Hepatocyte (in vitro differentiated cells): ENCODE measurements around the gene MXD4. TPM values are rescaled to one million over a fixed set of nuclear protein-coding genes. Genes with fewer than 3 reads are reported as not detected.

Source experiments
- DNase-seq: peaks from one replicate; pipeline ENCODE4 v3.0.0-alpha.2; 2016; ENCODE audit warnings: low spot score
- H2AFZ ChIP-seq: fragments of 200-600 bp; sonication (generic); 2 replicates; pipeline ENCODE4 v1.6.0; 2016; ENCODE audit warnings: antibody characterized with exemption, mild to moderate bottlenecking
- H3K27ac ChIP-seq: fragments of 200-600 bp; sonication (generic); 2 replicates; pipeline ENCODE4 v1.5.1; 2016; ENCODE audit warnings: mild to moderate bottlenecking
- H3K27me3 ChIP-seq: fragments of 200-600 bp; sonication (generic); 2 replicates; pipeline ENCODE4 v1.6.1; 2016
- H3K36me3 ChIP-seq: fragments of 200-600 bp; sonication (generic); replicated peaks from 2 replicates; pipeline ENCODE4 v1.5.1; 2016; ENCODE audit warnings: low read depth; ENCODE audit not compliant: insufficient read depth
- H3K4me1 ChIP-seq: fragments of 200-600 bp; sonication (generic); 2 replicates; pipeline ENCODE4 v1.5.1; 2016; ENCODE audit warnings: mild to moderate bottlenecking, moderate library complexity; ENCODE audit not compliant: insufficient read depth
- H3K4me2 ChIP-seq: fragments of 200-600 bp; sonication (generic); 2 replicates; pipeline ENCODE4 v1.6.0; 2016
- H3K4me3 ChIP-seq: fragments of 200-600 bp; sonication (generic); 2 replicates; pipeline ENCODE4 v1.5.1; 2016; ENCODE audit warnings: mild to moderate bottlenecking
- H3K79me2 ChIP-seq: fragments of 200-600 bp; sonication (generic); 2 replicates; pipeline ENCODE4 v1.6.0; 2017; ENCODE audit warnings: mild to moderate bottlenecking
- H3K9me2 ChIP-seq: fragments of 200-600 bp; sonication (generic); replicated peaks from 2 replicates; pipeline ENCODE4 v1.6.0; 2017; ENCODE audit warnings: mild to moderate bottlenecking; ENCODE audit not compliant: insufficient read depth
- H3K9me3 ChIP-seq: fragments of 200-600 bp; sonication (generic); 2 replicates; pipeline ENCODE4 v1.5.1; 2016; ENCODE audit warnings: low read depth, mild to moderate bottlenecking
- H4K20me1 ChIP-seq: fragments of 200-600 bp; sonication (generic); 2 replicates; pipeline ENCODE4 v1.6.0; 2016; ENCODE audit warnings: mild to moderate bottlenecking; ENCODE audit not compliant: insufficient read depth, poor library complexity, severe bottlenecking
- CTCF ChIP-seq: fragments of 200-600 bp; sonication (generic); IDR thresholded peaks from 2 replicates; pipeline ENCODE4 v1.5.1; 2016; ENCODE audit warnings: antibody characterized with exemption, mild to moderate bottlenecking; ENCODE audit not compliant: poor library complexity
- EZH2 ChIP-seq: fragments of 200-600 bp; sonication (generic); IDR thresholded peaks from 2 replicates; pipeline ENCODE4 v1.6.1; 2016; ENCODE audit warnings: antibody characterized with exemption, mild to moderate bottlenecking, borderline replicate concordance
- EZH2phosphoT487 ChIP-seq: fragments of 200-600 bp; sonication (generic); IDR thresholded peaks from one replicate; pipeline ENCODE4 v1.6.1; 2018; ENCODE audit warnings: antibody characterized with exemption, mild to moderate bottlenecking, low read depth, moderate library complexity; ENCODE audit not compliant: unreplicated experiment, severe bottlenecking
- whole genome bisulfite sequencing: methylation state at CpG from one replicate; pipeline ENCODE4 v1.1.6; 2016; ENCODE audit warnings: low lambda C conversion rate; ENCODE audit errors: missing lambda C conversion rate; 5-methylcytosine and 5-hydroxymethylcytosine counted together
- polyA plus RNA-seq: library from polyadenylated mRNA; unstranded; fragments of >200 nt; fragmentation: Nextera tagmentation; extraction: Ambion mirVana; gene quantifications from 2 replicates; pipeline ENCODE4 v1.2.1, GENCODE V29; 2016
- total RNA-seq: library from RNA; depleted of rRNA; stranded (reverse); fragments of >200 nt; gene quantifications from 2 replicates; pipeline ENCODE4 v1.2.3, GENCODE V29; 2014

The MXD4 gene
- total and polyA plus RNA-seq, 2 experiments from 2014 or later = 56.7 to 127 TPM

GRCh38 chr4:2291705-2292645 lies 30.1 kb upstream of the MXD4 start:
- peak overlapping the region; percentile 13 for H3K27ac ChIP-seq
- H3K79me2 ChIP-seq = no peaks in the 10 kb centered on the region
- WGBS = 84% methylated on average over 20 of the region's 20 CpGs
- no peaks in the 10 kb centered on the region for H3K9me3 ChIP-seq
- H3K9me2 ChIP-seq = no peaks in the 10 kb centered on the region
- no peak overlapping the region for H3K4me3 ChIP-seq
- peak; percentile 4 for DNase-seq
- H3K4me1 ChIP-seq = peaks cover 7% of the 10 kb centered on the region
- H4K20me1 ChIP-seq = no peaks in the 10 kb centered on the region
- H3K4me2 ChIP-seq = peak overlapping the region; percentile 10
- H2AFZ ChIP-seq = no peak overlapping the region
- H3K36me3 ChIP-seq = no peaks in the 10 kb centered on the region
- H3K27me3 ChIP-seq = no peaks in the 10 kb centered on the region
- no peak for TF ChIP-seq CTCF
- TF ChIP-seq EZH2 = no peak
- no peak for TF ChIP-seq EZH2phosphoT487

- H3K4me1 ChIP-seq = peaks cover 9% of the 10 kb centered on the region
- H2AFZ ChIP-seq = no peak overlapping the region
- TF ChIP-seq EZH2 (no peak), CTCF (no peak), EZH2phosphoT487 (no peak)
- no peaks in the 10 kb centered on the region for H3K27me3 ChIP-seq
- no peak overlapping the region for H3K4me3 ChIP-seq
- WGBS = 83% methylated on average over 24 of the region's 24 CpGs
- H3K9me3 ChIP-seq = no peaks in the 10 kb centered on the region
- no peaks in the 10 kb centered on the region for H3K79me2 ChIP-seq
- H3K36me3 ChIP-seq = no peaks in the 10 kb centered on the region
- H3K4me2 ChIP-seq = no peak overlapping the region
- peak; percentile 6 for DNase-seq
- H4K20me1 ChIP-seq = no peaks in the 10 kb centered on the region
- no peaks in the 10 kb centered on the region for H3K9me2 ChIP-seq
- H3K27ac ChIP-seq = no peak overlapping the region
These were observed 29.2 kb upstream of the MXD4 start for GRCh38 chr4:2290974-2291704.

DNA sequence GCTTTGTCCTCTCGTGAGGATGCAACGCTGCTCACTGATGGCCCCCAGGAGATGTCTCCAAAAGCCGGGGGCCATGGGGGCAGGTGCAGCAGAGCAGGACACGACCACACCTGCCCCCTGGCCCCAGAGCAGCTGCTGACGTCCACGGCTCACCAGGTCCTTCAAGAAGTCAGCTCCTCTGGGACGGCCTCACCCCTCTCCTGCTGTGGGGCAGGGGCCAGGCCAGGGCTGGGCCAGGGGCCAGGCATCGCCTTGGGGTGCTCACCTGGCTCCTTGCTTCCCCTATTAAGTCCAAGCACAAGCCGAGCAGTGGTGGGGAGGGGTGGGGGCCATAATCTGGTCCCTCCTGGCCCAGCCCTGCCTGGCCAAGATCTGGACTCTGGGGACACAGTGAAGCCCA lies 28.6 kb upstream of the MXD4 start:
- Histone ChIP-seq H4K20me1 (no peaks in the 10 kb centered on the region), H3K27ac (no peak overlapping the region), H2AFZ (no peak overlapping the region), H3K9me2 (no peaks in the 10 kb centered on the region), H3K4me3 (no peak overlapping the region), H3K4me2 (no peak overlapping the region), H3K79me2 (no peaks in the 10 kb centered on the region), H3K36me3 (no peaks in the 10 kb centered on the region), H3K27me3 (no peaks in the 10 kb centered on the region), H3K9me3 (no peaks in the 10 kb centered on the region), H3K4me1 (peaks cover 9% of the 10 kb centered on the region)
- peak; percentile 3 for DNase-seq
- TF ChIP-seq EZH2phosphoT487 (no peak), CTCF (no peak), EZH2 (no peak)
- WGBS = 82% methylated on average over 8 of the region's 9 CpGs
